PC-3 (cell line): ENCODE results near the gene TTC23. TPM values are rescaled to one million over a fixed set of nuclear protein-coding genes. Genes with fewer than 3 reads are reported as not detected.

Source experiments
- ATAC-seq: fragments of 200-7000 bp; cut with Tn5 transposase; 2 replicates; pipeline ENCODE4 v1.9.1; 2020; ENCODE audit warnings: mild to moderate bottlenecking, moderate library complexity
- BruUV-seq: library from RNA; stranded (reverse); fragments of 400-500 nt; replicated peaks from 2 replicates; lab custom pipeline; 2021; lab: Mats Ljungman, UMichigan
- CTCF ChIA-PET: fragments of 300-600 bp; sonication (Branson Sonifier 250); formaldehyde crosslinking; loops from one replicate; lab custom pipeline; 2022; ENCODE audit warnings: antibody characterized with exemption; lab: Charles Lee
- POLR2A ChIA-PET: fragments of 300-600 bp; sonication (Branson Sonifier 250); formaldehyde crosslinking; loops from one replicate; lab custom pipeline; 2022; ENCODE audit warnings: antibody characterized with exemption; ENCODE audit not compliant: unreplicated experiment; lab: Charles Lee
- DNase-seq: peaks from one replicate; pipeline ENCODE4 v3.0.0-alpha.2; 2015
- H2AFZ ChIP-seq: fragments of 300-600 bp; sonication (generic); 2 replicates; pipeline ENCODE4 v1.6.0; 2016; ENCODE audit warnings: antibody characterized with exemption, low read length
- H3F3A ChIP-seq: fragments of 300-600 bp; sonication (generic); one replicate; pipeline ENCODE4 v1.6.0; 2017; ENCODE audit warnings: antibody characterized with exemption, low read length, control low read depth, mild to moderate bottlenecking; ENCODE audit not compliant: unreplicated experiment
- H3K27ac ChIP-seq: fragments of 300-600 bp; sonication (generic); 2 replicates; pipeline ENCODE4 v1.5.1; 2016; ENCODE audit warnings: mild to moderate bottlenecking, low read length
- H3K27me3 ChIP-seq: fragments of 300-600 bp; sonication (generic); 2 replicates; pipeline ENCODE4 v1.6.1; 2016; ENCODE audit warnings: low read length, mixed read lengths
- H3K36me3 ChIP-seq: fragments of 300-600 bp; sonication (generic); 2 replicates; pipeline ENCODE4 v1.6.1; 2016; ENCODE audit warnings: low read depth, mixed run types, low read length, mixed read lengths
- H3K4me1 ChIP-seq: fragments of 300-600 bp; sonication (generic); 2 replicates; pipeline ENCODE4 v1.5.1; 2016; ENCODE audit warnings: low read length; ENCODE audit not compliant: insufficient read depth
- H3K4me2 ChIP-seq: fragments of 300-600 bp; sonication (generic); 2 replicates; pipeline ENCODE4 v1.6.0; 2016; ENCODE audit warnings: low read length
- H3K4me3 ChIP-seq: fragments of 300-600 bp; sonication (generic); 2 replicates; pipeline ENCODE4 v1.5.1; 2016; ENCODE audit warnings: mild to moderate bottlenecking, low read length, mixed read lengths
- H3K79me2 ChIP-seq: fragments of 300-600 bp; sonication (generic); 2 replicates; pipeline ENCODE4 v1.6.1; 2017; ENCODE audit warnings: low read length, mixed read lengths
- H3K9ac ChIP-seq: fragments of 300-600 bp; sonication (generic); 2 replicates; pipeline ENCODE4 v1.6.0; 2016; ENCODE audit warnings: mild to moderate bottlenecking, low read length
- H3K9me2 ChIP-seq: fragments of 300-600 bp; sonication (generic); replicated peaks from 2 replicates; pipeline ENCODE4 v1.6.1; 2016; ENCODE audit warnings: mixed run types, low read length, mixed read lengths
- H3K9me3 ChIP-seq: fragments of 300-600 bp; sonication (generic); 2 replicates; pipeline ENCODE4 v1.6.1; 2016; ENCODE audit warnings: low read length, mixed read lengths
- H4K20me1 ChIP-seq: fragments of 300-600 bp; sonication (generic); 2 replicates; pipeline ENCODE4 v1.6.1; 2016; ENCODE audit warnings: low read length, mixed read lengths
- EZH2 ChIP-seq: fragments of 300-600 bp; sonication (generic); IDR thresholded peaks from one replicate; pipeline ENCODE4 v1.6.1; 2017; ENCODE audit warnings: antibody characterized with exemption, mild to moderate bottlenecking, low read length; ENCODE audit not compliant: unreplicated experiment
- EZH2phosphoT487 ChIP-seq: fragments of 300-600 bp; sonication (generic); IDR thresholded peaks from 2 replicates; pipeline ENCODE4 v1.6.1; 2018; ENCODE audit warnings: mild to moderate bottlenecking, antibody characterized with exemption, low read length, borderline replicate concordance
- intact Hi-C: fragments of 100-400 bp; cut with micrococcal nuclease; formaldehyde crosslinking; loops from 2 replicates; pipeline ENCODE4 v1.9.0; 2023
- total RNA-seq: library from RNA; depleted of rRNA; stranded (reverse); fragments of >200 nt; gene quantifications from 2 replicates; pipeline ENCODE4 v1.2.3, GENCODE V29; 2014
- TF ChIP-seq, protein P1 (sequence below): fragments of 300-600 bp; sonication (generic); conservative IDR thresholded peaks from 2 replicates; pipeline ENCODE4 v1.5.1; 2017; ENCODE audit warnings: antibody characterized with exemption, low read depth, mild to moderate bottlenecking, low read length

The TTC23 gene
- total RNA-seq, 1 experiment from 2014 or later: 10.4 TPM

DNA sequence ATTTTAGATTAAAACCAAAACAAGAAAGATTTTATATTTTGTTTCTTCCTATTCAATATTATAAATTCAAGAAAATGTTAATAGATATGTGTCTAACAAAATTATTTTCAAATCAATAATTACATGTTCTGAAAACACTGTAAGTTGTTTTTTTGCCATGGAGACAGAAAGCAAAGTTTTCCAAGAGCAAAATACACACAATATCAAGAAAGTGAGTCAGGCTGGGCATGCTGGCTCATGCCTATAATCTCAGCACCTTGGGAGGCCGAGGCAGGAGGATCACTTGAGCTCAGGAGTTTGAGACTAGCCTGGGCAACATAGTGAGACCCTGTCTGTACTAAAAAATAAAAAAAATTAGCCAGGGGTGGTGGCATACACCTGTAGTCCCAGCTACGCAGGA, 71.7 kb downstream of the TTC23 start:
- ChIA-PET CTCF (no interaction called here), POLR2A (no interaction called here)
- no peak overlapping the region for H3K9ac ChIP-seq
- no peaks in the 10 kb centered on the region for H3K9me2 ChIP-seq
- no peaks in the 10 kb centered on the region for H3K4me1 ChIP-seq
- H2AFZ ChIP-seq: no peak overlapping the region
- H3K9me3 ChIP-seq: no peaks in the 10 kb centered on the region
- no peak for TF ChIP-seq EZH2
- TF ChIP-seq EZH2phosphoT487: no peak
- TF ChIP-seq, protein P1, sequence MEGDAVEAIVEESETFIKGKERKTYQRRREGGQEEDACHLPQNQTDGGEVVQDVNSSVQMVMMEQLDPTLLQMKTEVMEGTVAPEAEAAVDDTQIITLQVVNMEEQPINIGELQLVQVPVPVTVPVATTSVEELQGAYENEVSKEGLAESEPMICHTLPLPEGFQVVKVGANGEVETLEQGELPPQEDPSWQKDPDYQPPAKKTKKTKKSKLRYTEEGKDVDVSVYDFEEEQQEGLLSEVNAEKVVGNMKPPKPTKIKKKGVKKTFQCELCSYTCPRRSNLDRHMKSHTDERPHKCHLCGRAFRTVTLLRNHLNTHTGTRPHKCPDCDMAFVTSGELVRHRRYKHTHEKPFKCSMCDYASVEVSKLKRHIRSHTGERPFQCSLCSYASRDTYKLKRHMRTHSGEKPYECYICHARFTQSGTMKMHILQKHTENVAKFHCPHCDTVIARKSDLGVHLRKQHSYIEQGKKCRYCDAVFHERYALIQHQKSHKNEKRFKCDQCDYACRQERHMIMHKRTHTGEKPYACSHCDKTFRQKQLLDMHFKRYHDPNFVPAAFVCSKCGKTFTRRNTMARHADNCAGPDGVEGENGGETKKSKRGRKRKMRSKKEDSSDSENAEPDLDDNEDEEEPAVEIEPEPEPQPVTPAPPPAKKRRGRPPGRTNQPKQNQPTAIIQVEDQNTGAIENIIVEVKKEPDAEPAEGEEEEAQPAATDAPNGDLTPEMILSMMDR: no peak
- no peak overlapping the region for H3K27ac ChIP-seq
- intact Hi-C loops: no loop called here
- ATAC-seq (no peak), DNase-seq (no peak)
- no peak overlapping the region for H3K4me3 ChIP-seq
- H3F3A ChIP-seq: no peaks in the 10 kb centered on the region
- H3K36me3 ChIP-seq: no peaks in the 10 kb centered on the region
- no peaks in the 10 kb centered on the region for H3K79me2 ChIP-seq
- no peaks in the 10 kb centered on the region for H3K27me3 ChIP-seq
- H4K20me1 ChIP-seq: no peaks in the 10 kb centered on the region
- no peak overlapping the region for H3K4me2 ChIP-seq
- no TSS peak for BruUV-seq

DNA sequence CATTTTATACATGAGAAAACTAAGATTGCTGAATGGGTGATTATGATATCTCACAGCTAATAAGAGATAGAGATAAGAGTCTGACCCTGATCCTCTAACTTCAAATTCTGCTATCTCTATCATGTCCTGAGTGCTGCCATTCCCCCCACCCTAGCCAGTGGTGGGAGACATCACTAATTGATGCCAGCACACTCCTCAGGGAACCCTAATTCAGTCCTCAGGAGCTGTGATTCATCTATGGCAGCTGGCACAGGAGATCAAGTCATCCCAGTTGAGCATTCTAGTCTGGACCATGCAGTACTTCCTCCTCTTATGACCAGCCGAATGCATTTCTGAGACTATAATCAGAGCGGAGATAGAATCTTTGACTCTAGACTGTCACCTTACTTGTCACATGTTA, 72.6 kb downstream of the TTC23 start:
- no TSS peak for BruUV-seq
- no peaks in the 10 kb centered on the region for H3F3A ChIP-seq
- DNase-seq (no peak), ATAC-seq (no peak; the same call in 1 of the 2 replicates)
- TF ChIP-seq EZH2phosphoT487 (no peak), EZH2 (no peak)
- TF ChIP-seq, protein P1: no peak
- no peak overlapping the region for H3K4me3 ChIP-seq
- no peaks in the 10 kb centered on the region for H4K20me1 ChIP-seq
- POLR2A ChIA-PET: no interaction called here
- CTCF ChIA-PET: no interaction called here
- intact Hi-C loops: no loop called here
- H3K27me3 ChIP-seq: no peaks in the 10 kb centered on the region
- no peak overlapping the region for H3K4me2 ChIP-seq
- no peak overlapping the region for H3K9ac ChIP-seq
- H3K9me3 ChIP-seq: no peaks in the 10 kb centered on the region
- H3K27ac ChIP-seq: no peak overlapping the region
- H3K9me2 ChIP-seq: no peaks in the 10 kb centered on the region
- no peaks in the 10 kb centered on the region for H3K36me3 ChIP-seq
- no peaks in the 10 kb centered on the region for H3K79me2 ChIP-seq
- H3K4me1 ChIP-seq: no peaks in the 10 kb centered on the region
- H2AFZ ChIP-seq: no peak overlapping the region

DNA sequence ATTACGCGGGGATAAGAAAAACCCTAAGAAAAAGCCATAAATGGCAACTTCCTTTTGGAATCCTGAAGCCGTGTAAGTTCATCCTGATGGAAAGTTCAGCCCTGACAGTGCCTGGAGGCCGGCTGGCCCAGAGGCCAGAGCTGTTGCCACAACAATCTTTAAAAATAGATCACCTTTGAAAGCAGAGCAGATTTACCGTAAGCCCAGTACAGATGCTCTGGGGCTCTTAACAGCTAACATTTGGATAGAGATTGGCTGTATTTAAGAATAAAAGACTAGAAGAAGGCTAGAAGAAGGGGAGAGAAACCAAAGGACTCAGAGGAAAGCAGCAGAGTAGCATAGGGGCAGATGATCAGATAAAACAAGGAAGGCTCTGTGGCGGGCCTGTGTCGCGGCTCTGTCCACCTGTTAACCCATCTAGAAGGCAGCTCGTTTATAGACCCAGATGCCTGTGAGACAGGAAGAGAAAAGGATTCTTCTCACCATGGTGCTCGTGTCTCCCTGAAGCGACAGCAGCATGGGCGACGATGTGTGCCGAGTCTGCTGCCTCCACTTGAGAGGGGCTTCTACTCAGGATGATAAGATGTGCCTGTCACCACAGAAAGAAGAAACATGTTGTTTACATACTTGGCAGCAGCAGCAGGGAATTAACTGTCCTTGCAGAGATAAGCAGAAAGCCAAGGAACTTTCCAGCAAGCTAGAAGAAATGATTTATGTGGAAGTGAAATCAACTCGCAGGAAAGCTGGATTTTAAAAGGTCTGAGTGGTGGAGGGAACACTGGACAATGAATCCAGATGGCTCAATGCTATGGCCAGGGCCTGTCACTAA, 74.6 kb downstream of the TTC23 start:
- no peak for DNase-seq
- POLR2A ChIA-PET: interaction anchor here (0.6 kb wide), 1 partner anchor 39 kb away, joined by 3 read pairs; no protein-coding TSS in a partner anchor
- Histone ChIP-seq H3K9me2 (no peaks in the 10 kb centered on the region), H3K9me3 (no peaks in the 10 kb centered on the region), H3K79me2 (no peaks in the 10 kb centered on the region), H3K4me1 (no peaks in the 10 kb centered on the region), H3K4me3 (no peak overlapping the region), H3K27me3 (no peaks in the 10 kb centered on the region), H3K27ac (no peak overlapping the region), H3K4me2 (no peak overlapping the region), H3K9ac (no peak overlapping the region), H3F3A (no peaks in the 10 kb centered on the region), H2AFZ (no peak overlapping the region), H4K20me1 (no peaks in the 10 kb centered on the region), H3K36me3 (no peaks in the 10 kb centered on the region)
- intact Hi-C loops: no loop called here
- no peak for ATAC-seq
- TF ChIP-seq, protein P1: no peak
- TF ChIP-seq EZH2phosphoT487: no peak
- no peak for TF ChIP-seq EZH2
- BruUV-seq: no TSS peak
- CTCF ChIA-PET: no interaction called here
